CD4-positive, alpha-beta T cell treated with Interleukin-6 at 100 ng/mL for 8 hours (primary cell): ENCODE data around the gene KHDRBS2.

ENCODE experiments used
- DNase-seq: peaks from one replicate; pipeline ENCODE4 v3.0.0-alpha.2; 2020; ENCODE audit warnings: mixed read lengths, low spot score

Gene KHDRBS2

GRCh38 chr6:62174548-62174947 lies 111.5 kb downstream of the KHDRBS2 start:
- DNase-seq, result no peak

GRCh38 chr6:62167736-62168135 lies 118.3 kb downstream of the KHDRBS2 start:
- DNase-seq, result no peak

DNA sequence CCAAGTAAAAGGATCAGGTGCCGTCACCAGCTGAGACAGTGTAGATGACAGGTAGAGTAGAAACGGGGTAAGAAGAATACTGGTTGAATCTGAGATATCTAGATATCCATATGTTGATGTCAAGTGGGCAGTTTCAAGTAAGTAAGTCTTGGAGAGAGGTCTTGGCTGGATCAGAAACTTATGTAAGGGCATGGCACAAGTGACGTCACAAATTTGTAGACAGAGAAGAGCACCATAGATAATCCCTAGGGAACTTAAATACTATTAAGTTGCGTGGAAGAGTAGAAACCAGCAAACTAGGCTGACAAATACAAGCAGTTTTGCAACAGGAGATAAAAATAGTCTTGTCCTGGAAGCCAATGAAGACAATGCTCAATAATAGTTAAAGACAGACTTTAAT lies 123.2 kb downstream of the KHDRBS2 start:
- DNase-seq, result no peak

- DNase-seq, result no peak
Measured at GRCh38 chr6:62152796-62153195, 133.2 kb downstream of the KHDRBS2 start.

DNA sequence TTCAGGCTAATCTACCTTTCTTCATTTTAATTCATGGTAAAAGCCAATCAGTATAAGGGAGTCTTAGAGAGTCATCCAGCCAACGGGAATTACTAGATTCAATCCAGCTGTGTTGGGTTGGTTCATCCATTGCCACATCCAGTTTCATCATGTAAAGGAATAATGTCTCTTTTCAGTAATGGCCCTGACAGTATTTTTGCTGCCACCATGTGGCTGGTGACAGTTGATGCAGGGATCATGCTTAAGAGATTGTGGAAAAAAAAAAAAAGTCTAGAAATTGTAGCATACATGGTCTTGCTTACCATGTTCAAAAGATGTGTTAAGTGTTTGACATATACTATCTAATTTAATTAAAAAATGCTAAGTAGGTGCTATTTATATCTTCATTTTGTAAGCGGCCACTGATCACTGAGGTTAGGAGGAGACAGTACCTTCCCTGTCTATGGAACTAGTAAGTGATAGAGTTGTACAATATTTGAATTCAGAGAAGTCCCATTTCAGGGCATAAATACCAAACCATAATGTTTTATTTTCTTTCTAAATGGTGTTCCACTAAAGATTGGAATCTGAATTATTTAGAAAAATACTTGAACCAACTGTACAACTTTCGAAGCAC lies 135.9 kb downstream of the KHDRBS2 start:
- no peak for DNase-seq

DNA sequence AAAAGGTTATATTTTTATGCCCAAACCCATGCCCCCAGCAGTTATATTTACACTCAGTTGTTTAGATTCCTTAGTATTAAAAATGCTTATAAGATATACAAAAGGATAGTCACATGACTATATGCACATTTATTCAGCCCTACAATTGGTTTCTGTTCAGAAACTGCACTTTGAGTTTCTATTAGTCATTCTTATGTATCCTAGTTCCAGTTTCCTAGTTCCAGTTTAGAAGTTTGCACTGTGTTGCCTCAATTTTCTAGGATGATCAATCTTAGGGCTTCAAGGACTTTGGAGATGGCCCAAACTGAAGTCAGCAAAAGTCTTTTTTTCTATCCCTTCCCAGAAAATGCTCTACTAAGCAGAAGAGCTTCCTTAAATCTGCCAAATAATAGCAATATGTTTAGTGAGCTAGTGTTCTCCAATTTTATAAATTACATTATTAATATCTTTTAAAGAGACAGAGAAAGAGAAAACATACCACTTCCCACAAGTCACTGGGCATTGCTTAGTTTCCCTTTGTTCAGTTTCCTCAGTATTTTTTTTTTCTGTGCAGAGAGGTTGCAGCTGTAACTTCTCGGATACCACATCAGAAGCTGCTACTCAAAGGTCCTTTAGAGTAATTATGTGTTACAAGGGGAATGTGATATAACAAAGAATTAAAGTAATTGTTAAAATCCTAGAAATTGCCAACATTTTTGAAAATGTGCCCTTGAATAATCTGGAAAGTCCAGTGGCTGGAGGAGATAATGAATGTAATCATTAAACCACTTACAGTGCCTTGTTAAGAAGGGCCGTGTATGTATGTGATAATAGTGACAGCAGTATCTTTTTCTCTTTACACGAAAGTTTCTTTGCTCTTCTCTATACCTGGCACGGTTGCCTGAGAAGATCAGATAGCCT lies 138.8 kb downstream of the KHDRBS2 start:
- no peak for DNase-seq

GRCh38 chr6:62129127-62129526 lies 156.9 kb downstream of the KHDRBS2 start:
- DNase-seq, result no peak

- no peak for DNase-seq
Measured at GRCh38 chr6:62119401-62119800, 166.6 kb downstream of the KHDRBS2 start.

- no peak for DNase-seq
Measured at GRCh38 chr6:62103186-62103859, 182.7 kb downstream of the KHDRBS2 start.

GRCh38 chr6:62102387-62102786 lies 183.6 kb downstream of the KHDRBS2 start:
- no peak for DNase-seq

DNA sequence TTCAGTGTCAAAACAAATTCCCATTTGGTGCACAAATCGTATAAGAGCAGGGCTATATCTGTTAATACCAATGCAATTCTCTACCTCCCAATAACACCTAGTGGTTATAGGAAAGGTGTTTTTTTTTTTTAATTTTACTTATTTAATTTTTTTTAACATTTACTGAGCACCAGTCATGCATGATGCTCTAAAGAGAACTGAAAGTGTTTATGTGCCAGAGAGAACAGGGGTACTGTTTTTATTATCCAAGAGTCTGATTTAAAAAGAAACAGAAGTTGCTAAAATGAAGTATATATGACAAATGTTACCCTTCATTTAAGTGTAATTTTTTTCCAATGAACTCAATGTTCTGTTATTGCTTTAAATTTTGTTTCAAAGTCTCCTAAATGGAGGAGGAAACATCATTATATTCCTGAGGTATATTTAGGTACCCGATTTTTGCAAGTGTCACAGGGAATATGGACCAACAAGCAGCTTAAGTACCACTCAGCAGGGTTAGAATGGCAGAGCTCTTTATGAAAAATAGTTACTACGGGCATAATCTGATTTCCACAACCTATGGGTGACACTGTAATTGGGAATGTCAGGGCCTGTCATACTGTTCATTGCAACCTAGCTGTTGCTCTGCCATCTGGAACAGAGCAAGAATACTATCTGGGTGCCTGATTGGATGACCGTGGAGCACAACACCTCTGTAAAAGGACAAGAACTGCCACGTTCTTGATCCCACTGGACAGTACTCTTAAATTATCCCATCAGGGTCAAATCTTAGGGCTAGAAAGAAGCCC lies 195.4 kb downstream of the KHDRBS2 start:
- DNase-seq, result no peak

GRCh38 chr6:62089781-62090180 lies 196.2 kb downstream of the KHDRBS2 start:
- DNase-seq, result no peak

DNA sequence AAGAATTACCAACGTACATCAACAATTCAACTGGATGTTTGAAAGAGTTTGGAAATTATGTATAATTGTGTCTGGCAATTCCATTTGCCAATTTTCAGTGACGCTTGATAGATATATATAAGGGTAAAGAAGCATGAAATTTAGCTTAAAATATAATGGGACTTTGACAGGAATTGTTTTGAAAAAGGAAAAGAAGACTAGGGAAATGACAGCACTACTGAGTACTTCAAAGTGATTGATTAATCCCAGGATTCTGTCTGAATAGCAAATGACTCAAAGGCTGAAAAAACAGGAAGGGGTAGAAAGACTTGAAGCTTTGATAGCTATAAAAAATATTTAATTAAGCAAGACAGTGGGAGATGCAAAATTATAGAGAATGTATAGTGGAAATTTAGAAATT lies 200.0 kb downstream of the KHDRBS2 start:
- no peak for DNase-seq

DNA sequence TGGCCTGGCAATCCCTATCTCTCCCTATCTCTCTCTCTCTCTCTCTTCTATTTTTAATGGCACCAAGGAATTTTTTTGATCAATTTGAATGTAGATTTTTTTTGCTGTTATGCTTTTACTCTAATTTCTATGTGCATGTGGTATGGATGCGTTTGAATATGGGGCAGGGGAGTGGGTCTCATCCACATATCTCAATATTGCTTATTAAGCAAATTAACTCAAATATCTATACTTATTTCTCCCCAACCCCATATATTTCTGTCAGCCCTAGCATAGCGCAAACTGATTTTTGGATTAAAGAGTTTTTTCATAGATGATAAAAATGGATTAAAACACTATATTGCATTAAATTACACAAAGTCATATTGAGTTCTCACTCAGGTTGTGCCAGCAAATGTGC lies 210.2 kb downstream of the KHDRBS2 start:
- no peak for DNase-seq

DNA sequence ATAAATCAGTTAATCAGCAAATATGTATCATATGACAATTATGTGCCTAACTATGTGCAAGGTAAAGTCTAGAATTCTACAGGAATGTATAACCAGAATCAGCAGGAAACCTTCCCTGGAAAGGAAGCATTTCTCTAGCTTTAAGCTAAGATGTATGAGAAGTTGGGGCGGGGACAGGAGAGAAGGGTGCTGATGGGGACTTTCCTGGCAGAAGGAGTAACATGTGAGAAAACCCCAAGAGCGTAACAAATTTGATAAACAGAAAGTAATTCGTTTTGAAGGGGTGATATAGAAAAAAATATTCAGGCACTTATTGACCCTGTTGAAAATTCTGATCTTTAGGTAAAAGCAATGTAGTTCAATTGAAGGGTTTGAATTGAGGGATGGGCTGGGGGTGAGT lies 226.1 kb downstream of the KHDRBS2 start:
- no peak for DNase-seq

DNA sequence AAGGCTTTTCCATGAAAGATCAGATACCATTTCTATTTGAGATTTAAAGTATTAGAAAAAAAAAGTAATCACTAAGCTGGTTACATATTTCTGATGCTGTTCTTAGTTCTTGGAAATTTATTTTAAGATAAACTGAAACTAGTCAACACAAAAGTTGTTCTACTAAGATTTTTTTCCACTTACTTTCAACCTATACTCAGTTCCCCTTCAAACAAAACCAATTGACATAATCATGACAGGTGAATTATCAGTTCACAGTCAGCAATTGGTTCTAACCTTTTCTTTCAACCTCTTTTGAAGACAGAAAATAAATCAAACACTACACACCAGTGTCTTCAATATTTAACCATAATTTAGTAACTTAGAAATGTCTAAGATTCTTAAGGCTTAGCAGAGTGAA lies 228.7 kb downstream of the KHDRBS2 start:
- no peak for DNase-seq

DNA sequence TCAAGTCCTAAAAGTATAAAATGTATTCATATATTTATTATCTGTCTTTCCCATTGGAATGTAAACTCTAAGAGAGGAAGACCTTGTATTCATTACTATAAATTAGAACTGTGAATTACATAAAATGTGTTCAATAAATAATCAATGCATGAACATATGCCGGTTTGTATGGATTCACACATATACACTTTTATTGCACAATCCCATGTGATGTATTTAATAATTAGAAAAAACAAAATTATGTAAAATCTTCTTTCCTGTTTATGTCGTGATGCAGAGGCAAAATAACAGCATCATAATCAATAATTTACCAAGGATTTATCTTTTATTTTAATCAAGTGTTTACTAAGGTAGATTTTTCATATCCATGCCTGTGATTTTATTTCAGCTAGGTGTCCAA lies 240.5 kb downstream of the KHDRBS2 start:
- no peak for DNase-seq

- DNase-seq, result no peak
Measured at GRCh38 chr6:62043084-62043483, 242.9 kb downstream of the KHDRBS2 start.

- DNase-seq, result no peak
Measured at GRCh38 chr6:62042429-62042828, 243.6 kb downstream of the KHDRBS2 start.

GRCh38 chr6:62039605-62040004 lies 246.4 kb downstream of the KHDRBS2 start:
- no peak for DNase-seq

GRCh38 chr6:62037445-62037844 lies 248.6 kb downstream of the KHDRBS2 start:
- DNase-seq, result no peak

- no peak for DNase-seq
Measured at GRCh38 chr6:62035952-62036351, 250.1 kb downstream of the KHDRBS2 start.
